Mesothelial cell of epicardium (in vitro differentiated cells): ENCODE measurements around the gene PRSS50. TPM values are rescaled to one million over a fixed set of nuclear protein-coding genes. Genes with fewer than 3 reads are reported as not detected.

ENCODE experiments used
- DNase-seq, 2 experiments: peaks; one replicate each; pipeline ENCODE4 v3.0.0; 2021; ENCODE audit warnings: low spot score in 2 of 2; ENCODE audit not compliant: unreplicated experiment in 2 of 2
- H3K27ac Mint-ChIP-seq: 2 replicates; pipeline ENCODE4 v1.8.0; 2021; ENCODE audit warnings: mixed read lengths
- H3K27me3 Mint-ChIP-seq: 2 replicates; pipeline ENCODE4 v1.8.0; 2021; ENCODE audit warnings: low read depth, mixed read lengths
- H3K36me3 Mint-ChIP-seq: 2 replicates; pipeline ENCODE4 v1.8.0; 2021; ENCODE audit warnings: mixed read lengths
- H3K4me1 Mint-ChIP-seq: 2 replicates; pipeline ENCODE4 v1.8.0; 2021; ENCODE audit warnings: mixed read lengths
- H3K4me3 Mint-ChIP-seq: 2 replicates; pipeline ENCODE4 v1.8.0; 2021; ENCODE audit warnings: mild to moderate bottlenecking, moderate library complexity, mixed read lengths
- H3K9me3 Mint-ChIP-seq: 2 replicates; pipeline ENCODE4 v1.8.0; 2021; ENCODE audit warnings: mixed read lengths
- total RNA-seq: library from RNA; stranded (reverse); gene quantifications from 3 replicates; pipeline ENCODE4 v1.2.1, GENCODE V29; 2021
- TF ChIP-seq, protein P1 (sequence below): fragments of 200-600 bp; sonication (generic); IDR thresholded peaks from one replicate; pipeline ENCODE4 v1.5.0; 2021; ENCODE audit warnings: antibody characterized with exemption; ENCODE audit not compliant: unreplicated experiment

Gene PRSS50
- total RNA-seq, 1 donor from 2014 or later: 4.5 TPM

DNA sequence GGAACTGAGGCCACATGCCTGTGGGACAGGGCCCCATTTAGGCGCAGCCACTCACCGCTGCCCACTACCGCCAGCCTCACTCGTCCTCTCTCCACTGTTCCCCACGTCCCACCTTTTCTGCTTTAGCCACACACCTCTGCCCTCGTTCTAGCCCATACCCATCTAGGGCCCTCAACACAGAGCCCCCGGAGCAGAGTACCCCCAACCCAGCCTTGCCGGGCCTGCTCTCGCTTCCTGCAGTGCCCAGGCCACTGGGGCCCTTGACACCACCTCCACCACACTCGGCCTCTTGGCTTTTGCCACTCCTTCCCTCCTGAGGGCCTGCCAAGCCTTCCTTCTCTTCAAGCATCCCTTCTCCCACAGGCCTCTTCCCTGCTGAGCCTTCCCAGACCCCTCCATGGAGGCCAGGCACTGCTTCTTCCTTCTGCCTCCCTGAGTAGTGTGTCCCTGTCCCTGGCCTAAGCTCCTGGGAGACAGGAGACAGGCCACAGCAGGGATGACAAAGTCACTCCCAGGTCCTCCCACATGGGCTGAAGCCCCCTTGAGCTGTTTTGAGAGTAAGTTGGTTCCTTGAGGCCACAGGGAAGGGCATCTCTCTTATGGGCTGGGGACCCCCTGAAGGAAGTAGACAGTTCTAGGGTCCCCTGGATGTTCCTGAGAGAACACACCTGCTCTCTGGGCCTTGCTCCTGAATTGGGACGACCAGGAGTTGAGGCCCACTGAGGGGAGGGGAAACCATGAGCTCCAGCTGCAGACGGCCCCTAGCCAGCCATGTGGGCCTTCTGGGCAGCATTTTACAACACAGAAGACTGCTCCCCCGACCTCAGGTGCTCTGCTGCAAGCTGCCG, 4.4 kb downstream of the PRSS50 start:
- Mint-ChIP-seq H3K27me3 (no peaks in the 10 kb centered on the region), H3K4me1 (no peaks in the 10 kb centered on the region), H3K36me3 (no peaks in the 10 kb centered on the region), H3K4me3 (no peak overlapping the region), H3K9me3 (no peaks in the 10 kb centered on the region), H3K27ac (no peak overlapping the region)
- DNase-seq: no peak
- TF ChIP-seq, protein P1, sequence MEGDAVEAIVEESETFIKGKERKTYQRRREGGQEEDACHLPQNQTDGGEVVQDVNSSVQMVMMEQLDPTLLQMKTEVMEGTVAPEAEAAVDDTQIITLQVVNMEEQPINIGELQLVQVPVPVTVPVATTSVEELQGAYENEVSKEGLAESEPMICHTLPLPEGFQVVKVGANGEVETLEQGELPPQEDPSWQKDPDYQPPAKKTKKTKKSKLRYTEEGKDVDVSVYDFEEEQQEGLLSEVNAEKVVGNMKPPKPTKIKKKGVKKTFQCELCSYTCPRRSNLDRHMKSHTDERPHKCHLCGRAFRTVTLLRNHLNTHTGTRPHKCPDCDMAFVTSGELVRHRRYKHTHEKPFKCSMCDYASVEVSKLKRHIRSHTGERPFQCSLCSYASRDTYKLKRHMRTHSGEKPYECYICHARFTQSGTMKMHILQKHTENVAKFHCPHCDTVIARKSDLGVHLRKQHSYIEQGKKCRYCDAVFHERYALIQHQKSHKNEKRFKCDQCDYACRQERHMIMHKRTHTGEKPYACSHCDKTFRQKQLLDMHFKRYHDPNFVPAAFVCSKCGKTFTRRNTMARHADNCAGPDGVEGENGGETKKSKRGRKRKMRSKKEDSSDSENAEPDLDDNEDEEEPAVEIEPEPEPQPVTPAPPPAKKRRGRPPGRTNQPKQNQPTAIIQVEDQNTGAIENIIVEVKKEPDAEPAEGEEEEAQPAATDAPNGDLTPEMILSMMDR: no peak

DNA sequence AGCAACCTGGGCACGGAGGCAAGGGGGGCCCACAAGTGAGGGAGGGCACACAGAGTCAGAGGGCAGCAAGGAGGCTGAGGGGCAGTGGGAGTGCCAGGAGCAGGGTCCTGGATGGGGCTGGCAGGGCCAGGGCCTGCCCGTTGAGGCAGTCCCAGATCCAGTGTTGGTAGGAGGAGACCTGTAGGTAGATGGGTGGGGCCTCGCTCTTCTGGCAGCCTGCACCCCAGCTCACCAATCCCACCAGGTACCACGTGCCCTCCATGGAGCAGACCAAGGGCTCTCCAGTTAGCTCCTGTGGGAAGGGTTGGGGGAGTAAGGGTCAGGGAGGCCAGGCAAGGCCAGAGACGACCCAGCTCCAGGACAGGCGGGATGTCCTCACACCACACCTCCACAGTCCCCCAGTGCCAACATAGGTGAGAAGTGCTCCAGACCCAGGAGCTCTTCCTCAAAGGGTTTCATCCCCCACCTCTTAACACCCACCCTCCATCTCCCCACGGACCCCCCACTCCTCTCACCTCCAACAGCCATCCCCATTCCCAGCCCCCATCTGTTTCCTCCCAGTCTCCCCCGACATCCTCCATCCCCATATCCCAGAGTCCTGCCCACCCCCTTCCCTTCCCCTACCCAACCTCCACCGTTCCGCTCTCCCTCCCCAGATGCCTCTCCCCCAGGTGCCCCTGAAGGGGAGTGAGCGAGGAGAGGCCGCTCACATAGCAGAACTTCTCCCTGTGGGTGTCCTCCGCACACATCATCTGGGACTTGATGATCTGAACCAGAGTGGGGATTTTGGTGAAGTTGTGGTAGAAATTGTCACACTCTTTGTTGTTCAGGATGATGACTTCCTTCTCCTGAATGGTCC, 5.2 kb downstream of the PRSS50 start:
- TF ChIP-seq, protein P1: no peak
- DNase-seq: no peak
- no peaks in the 10 kb centered on the region for H3K9me3 Mint-ChIP-seq
- no peaks in the 10 kb centered on the region for H3K4me1 Mint-ChIP-seq
- H3K27ac Mint-ChIP-seq: no peak overlapping the region
- no peaks in the 10 kb centered on the region for H3K36me3 Mint-ChIP-seq
- no peak overlapping the region for H3K4me3 Mint-ChIP-seq
- no peaks in the 10 kb centered on the region for H3K27me3 Mint-ChIP-seq

DNA sequence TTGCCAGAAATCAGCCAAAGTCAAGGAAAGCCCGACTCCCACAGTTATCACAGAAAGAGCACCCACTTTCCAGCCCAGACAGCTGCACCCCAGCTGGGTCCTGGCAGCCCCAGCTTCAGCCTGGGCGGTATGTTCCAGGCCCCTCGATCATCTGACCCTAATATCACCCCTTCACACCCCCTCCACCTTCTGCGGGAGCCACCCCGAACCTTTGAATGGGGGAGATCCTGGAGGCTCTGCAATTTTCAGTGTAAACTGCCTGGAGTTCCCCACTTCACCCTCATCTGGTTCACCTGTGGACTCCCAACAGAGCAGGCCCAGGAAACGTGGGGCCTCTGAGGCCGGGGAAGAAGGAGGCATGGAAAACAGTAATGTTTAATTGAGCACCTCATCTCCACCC, 5.9 kb downstream of the PRSS50 start:
- H3K27me3 Mint-ChIP-seq: no peaks in the 10 kb centered on the region
- H3K4me1 Mint-ChIP-seq: no peaks in the 10 kb centered on the region
- TF ChIP-seq, protein P1: no peak
- no peaks in the 10 kb centered on the region for H3K9me3 Mint-ChIP-seq
- no peak overlapping the region for H3K4me3 Mint-ChIP-seq
- no peak overlapping the region for H3K27ac Mint-ChIP-seq
- no peak for DNase-seq
- H3K36me3 Mint-ChIP-seq: no peaks in the 10 kb centered on the region

DNA sequence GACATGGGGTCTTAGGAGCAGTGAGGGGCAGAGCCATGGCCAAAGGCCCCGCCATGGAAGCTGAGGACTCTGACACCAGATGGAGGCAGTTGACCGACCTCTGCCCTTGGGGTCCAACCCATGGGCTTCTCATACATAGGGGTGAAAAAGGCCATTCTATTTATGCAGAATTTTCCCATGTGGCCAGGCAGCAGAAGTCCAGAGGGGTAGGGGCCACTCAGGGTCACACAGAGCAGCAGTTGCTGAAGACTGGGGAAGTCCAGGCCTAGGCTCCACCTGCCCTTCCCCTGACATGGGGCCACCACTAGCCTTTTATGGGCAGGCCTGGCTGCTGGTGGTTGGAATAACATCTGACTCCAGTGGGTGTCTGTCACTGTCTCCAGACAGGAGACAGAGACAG, 6.4 kb downstream of the PRSS50 start:
- no peak for DNase-seq
- H3K36me3 Mint-ChIP-seq: no peaks in the 10 kb centered on the region
- no peaks in the 10 kb centered on the region for H3K9me3 Mint-ChIP-seq
- peaks cover 1% of the 10 kb centered on the region for H3K27me3 Mint-ChIP-seq
- no peak overlapping the region for H3K4me3 Mint-ChIP-seq
- no peak overlapping the region for H3K27ac Mint-ChIP-seq
- TF ChIP-seq, protein P1: no peak
- H3K4me1 Mint-ChIP-seq: peaks cover 4% of the 10 kb centered on the region

DNA sequence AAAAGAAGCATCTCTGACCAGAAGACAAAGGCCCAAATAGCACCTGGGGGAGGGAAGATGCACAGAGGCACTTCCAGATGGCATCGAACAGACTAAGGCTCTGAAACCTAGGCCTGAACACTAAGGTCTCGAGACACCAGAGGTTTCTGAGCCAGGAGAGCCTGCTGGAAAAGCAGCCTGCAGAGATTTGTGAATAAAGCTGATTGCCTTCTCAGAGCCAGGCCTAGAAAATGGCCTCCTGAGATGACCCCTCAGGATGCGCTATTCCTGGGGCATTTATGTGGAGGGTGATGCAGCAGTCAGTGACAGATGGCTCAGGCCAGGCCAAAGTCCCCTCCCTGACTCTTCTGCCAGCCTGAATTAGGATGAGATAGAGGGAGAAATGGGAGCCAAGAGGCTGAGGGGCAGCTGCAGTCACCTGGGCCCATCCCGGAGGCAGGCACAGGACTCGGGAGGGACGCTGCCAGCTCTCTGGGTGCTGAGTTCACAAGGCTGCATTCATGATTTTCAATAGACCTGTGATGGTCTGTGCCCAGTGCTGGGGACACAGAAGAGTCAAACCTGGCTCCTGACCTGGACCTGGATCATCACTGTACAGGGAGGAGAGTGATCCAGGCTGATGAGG, 6.9 kb downstream of the PRSS50 start:
- Mint-ChIP-seq H3K9me3 (no peaks in the 10 kb centered on the region), H3K36me3 (no peaks in the 10 kb centered on the region), H3K4me3 (no peak overlapping the region), H3K4me1 (peaks cover 6% of the 10 kb centered on the region), H3K27ac (no peak overlapping the region), H3K27me3 (peaks cover 2% of the 10 kb centered on the region)
- no peak for DNase-seq
- TF ChIP-seq, protein P1: no peak
